Activated CD4-positive, CD25-positive, alpha-beta regulatory T cell treated with anti-CD3 and anti-CD28 coated beads, Interleukin-2, amount 50 U/mL, for 16 hours (primary cell): ENCODE results near the gene TNFRSF14.

Source experiments
- DNase-seq: peaks from one replicate; pipeline ENCODE4 v3.0.0-alpha.2; 2020; ENCODE audit warnings: low read depth, low spot score

TNFRSF14 gene

DNA sequence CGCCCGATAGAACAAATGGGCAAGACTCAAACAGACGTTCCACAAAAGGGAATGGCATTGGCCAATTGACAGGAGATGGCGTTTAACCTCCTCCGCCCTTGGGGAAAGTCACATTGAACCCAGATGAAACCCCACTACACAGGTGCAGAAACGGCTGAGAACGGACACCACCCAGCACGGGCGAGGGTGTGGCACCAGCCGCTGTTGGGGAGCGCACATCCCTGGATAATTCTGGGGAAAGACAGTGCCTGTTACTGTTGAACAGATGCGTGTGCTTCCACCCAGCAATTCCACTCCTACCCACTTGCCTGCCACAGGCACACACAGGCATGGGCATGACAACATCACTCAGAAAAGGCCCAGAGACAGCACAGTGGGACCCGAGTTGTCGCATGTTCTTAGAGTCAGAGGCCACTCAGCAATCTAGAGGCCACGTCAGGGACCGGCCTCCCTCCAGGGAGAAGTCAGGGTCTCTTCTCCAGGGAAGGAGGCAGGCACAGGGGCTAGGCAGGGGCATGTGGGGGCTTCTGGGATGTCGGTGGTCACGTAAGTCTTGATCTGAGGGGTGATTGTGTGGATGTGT lies 45.6 kb downstream of the TNFRSF14 start:
- DNase-seq, result no peak

DNA sequence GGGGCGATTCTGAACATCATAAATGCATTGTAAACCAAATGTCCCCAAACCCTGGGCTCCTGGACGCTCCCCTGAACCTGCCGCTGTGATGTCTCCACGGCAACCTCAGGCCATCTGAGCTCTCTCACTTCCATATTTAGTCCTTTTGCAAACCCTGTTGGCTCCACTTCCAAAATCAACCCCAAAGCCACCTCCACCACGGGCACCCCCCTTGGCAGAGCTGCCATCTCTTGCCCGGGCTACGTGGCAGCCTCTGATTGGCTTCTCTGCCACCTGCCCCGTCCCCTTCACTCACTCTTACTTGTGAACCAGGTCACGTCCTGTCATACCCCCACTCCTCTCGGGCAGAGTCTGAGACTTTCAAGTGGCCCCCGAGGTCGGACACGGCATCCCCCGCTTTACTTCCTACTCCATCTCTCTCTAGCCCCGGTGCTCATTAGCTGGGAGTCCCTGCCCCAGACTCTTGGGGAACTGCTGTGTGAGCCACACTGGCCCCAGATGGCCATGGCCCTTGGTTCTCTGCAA lies 46.2 kb downstream of the TNFRSF14 start:
- no peak for DNase-seq

DNA sequence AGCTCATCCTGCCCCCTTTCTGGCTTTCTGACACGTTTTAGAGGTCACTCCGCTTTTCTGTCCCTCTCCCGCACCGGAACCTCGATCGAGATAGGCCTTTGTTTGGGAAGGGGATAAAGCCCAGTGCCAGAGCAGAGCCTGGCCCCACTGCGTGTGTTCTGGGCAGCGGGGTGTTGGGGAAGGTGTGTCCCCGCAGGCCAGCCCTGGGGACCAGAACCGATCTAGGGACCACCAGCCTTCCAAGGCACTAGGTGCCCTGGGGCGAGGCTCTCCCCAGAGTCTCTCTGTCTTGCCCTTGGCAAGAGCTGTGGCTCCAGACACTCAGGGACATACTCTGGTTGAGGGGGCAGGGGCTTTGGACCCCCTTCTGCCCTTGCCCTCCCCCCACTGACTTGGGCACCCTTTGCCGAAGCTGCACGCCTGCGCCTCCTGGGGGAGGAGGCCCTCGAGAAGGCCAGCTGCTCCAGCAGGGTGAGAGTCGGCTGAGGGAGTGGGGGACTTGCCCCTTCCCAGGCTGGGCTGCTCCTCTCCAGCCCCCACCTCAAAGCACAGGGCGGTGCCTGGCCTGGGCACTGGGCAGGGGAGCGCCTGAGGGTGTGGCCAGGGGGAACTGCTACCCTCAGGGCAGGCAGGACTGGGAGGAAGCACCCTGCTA lies 46.8 kb downstream of the TNFRSF14 start:
- no peak for DNase-seq

DNA sequence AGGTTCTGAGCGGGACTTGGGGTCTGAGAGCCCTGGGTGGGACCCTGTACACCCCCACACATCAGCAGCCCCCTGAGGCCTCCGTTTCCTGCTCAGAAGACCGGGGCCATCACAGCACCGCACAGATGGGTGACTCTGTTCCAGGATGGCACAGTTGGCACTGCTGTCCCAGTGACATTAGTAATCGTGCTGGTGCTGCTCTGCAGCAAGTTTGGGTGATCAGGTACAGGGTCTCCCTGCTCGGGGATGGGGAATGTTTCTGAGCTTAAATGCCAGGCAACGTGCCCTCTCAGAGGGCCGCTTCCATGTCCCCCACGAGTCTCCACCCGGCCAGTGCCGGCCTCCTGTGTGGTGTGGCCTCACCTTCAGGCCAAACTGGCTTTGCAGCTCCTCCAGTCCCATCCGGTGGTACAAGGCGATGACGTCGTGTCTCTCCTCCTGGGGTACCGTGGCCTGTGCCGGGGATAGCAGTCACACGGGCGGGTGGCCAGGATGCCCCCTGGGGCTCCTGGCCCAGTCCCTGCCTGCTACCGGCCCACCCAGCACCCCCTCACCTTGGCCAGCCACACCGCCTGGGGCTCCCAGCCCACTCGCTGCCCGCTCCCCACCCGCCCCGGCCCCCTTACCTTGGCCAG lies 47.5 kb downstream of the TNFRSF14 start:
- DNase-seq, result no peak

DNA sequence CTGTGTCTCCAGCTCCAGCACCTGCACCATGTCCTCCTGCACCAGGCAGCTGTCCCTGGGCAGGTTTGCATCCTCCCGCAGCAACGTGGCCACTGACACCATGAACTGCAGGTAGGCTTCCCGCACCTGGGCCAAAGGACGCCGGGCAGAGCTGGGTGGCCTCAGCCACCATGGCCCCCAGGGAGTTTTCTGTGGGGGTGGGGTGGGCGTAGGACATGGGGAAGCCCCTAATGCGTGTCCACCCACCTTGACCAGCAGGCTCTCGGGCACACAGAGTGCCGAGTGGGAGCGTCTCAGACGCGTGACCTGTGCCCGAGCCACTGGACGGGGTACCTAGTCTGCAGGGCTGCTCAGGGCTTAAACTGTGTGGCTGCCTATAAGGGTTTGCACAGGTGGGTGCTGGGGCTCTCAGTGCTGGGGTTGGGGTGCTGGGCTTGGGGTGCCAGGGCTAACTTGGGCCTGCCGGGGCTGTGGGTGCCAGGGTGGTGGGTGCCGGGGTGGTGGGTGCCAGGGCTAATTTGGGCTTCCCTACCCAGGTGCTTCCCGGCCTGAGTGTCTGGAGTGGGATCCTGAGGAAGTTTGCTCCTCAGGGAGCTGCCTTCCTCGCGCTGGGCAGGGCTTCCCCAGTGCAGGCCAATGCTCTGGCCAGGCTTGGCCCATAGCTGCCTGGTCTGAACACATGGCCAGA lies 48.1 kb downstream of the TNFRSF14 start:
- no peak for DNase-seq

DNA sequence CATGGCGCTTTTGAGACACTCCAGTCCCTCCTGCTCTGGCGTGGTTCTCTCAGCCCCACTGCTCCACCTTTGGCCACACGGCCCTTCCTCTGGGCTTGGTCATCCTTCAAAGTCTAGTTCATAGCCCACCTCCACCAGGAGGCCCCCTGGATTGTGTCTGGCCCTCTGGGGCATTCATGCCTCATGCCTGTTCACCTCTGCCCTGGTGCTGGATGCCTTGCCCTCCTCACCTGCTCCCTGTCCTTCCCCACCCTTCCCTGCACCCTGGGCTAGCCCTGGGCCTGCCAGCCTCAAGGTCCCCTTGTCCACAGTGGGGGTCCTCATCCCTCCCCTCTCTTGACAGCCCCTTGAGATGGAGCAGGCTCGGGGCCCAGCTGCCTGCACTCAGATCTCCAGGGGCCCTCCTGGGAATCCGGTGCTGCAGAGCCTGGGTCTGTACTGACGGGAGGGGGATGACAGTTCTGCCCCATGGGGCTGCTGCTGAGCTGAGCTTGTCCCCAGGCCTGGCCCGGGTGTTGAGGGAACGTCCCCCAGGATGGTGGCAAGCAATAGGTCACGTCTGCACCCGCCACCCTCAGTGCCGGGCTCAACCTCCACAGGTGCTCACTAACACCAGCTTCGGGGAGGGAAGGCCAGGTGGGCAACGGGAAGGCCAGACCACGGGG lies 48.8 kb downstream of the TNFRSF14 start:
- DNase-seq, result no peak

DNA sequence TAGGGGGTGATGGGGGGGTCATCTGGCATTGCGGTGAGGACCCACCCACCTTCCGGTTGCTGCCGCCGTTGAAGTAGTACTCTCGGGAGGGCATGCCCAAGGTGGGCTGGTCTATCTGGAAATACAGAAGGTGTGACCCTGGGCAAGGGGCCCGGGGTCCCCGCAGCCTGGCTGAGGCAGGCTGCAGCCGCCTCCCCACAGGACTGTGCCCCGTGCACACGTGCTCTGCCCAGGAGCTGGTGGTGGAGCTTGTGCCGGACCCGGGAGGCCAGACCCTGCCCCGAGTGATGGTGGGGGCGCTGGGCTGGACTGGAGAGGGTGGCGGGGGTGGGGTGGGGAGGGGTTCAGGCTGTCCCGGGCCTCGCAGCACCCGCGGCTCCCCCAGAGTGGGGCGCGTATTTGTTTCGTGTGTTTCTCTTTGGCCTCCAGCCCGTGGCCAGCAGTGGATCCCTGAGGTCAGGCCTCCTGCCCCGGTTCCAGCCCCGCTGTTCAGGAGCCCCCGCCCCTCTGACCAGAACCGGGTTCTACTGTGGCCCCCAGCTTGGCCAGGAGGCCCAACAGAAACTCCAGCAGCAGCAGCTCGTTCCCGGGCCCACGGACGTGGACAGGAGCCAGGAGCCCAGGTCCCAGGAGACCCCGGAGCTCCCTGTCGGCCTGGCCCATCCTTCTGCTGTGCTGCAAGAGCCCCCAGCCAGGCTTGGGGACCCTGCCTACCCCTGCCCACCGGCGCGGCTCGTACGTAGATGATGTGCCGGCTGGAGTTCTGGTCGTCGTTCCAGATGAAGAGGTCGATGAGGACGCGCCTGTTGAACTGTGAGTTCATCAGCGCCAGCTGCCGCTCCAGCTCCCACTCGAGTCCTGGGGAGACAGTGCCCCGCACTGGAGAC lies 49.6 kb downstream of the TNFRSF14 start:
- no peak for DNase-seq

DNA sequence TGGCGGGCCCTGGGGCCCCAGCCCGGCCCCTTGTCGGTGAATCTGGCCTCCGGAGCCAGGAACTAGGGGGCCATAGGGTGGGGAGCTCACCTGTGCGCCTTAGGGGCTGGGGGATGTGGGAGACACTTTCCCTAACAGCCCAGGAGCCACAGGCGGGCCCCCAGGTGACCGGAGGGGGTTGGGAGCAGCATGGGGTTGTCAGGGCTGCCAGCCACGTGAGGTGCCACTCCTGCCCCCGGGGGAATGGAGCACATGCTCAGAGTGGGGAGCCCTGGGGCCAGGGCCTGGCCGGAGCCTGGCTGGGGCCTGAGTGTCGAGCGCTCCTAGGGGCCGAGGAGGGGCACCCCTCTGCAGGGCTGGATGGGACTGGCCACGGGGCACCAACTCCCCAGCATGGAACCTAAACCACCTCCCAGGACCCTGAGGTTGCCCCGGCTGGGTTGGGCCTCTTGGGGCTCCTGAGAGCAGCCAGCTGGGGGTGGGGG lies 50.3 kb downstream of the TNFRSF14 start:
- no peak for DNase-seq

DNA sequence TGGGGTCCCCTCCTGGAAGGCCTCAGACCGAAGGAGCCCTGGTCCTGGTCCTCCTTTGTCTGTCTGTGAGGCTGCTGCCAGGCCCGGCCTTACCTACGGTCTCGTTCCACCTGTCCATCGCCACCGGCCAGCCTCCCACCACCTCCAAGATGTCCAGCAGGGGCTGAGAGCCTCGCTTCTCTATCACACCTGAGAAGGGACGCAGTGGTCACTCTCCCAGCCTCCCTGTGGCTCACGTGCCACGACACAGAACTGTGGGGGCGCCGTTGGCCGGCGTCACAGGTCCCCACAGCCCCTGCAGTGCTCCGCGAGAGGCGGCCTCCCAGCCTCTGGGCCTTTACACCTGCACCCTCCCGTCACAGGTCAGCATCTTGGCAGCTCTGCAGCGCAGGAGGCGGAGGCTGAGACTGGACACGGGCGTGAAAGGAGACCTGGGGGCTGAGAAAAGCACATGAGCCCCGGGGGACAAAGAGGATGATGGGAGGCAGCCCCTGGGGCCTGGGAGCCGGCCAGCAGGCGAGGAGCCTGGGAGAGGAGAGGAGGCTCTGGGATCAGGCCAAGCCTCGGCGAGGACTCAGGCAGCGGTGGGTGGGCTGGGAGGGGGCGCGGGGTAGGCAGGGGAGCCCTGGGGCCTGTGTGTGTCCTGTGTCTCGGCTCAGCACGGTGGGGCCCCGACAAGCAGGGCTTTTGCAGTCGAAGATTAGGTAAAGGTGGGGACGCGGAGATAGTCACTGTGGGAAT lies 50.9 kb downstream of the TNFRSF14 start:
- DNase-seq, result no peak

DNA sequence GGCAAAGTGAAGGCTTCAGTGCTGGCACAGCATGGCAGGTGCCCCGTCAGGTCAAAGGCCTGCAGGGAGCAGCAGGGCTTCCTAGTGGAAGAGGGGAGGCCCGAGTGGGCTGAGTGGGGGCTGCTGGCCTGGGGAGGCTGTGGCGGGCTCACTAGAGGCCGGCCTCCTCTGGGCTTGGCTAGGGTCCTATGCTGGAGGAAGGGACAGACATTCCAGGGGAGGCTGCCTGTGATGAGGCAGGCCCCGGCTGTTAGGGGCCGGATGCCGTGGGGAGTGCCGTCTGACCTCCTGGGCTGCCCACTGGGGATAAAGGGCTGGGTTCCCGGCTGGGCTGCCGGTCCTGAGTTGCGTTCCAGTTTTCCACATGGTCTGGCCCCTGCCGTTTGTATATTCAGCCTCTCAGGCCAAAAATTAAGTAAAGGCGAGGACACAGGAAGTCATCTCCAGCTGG lies 51.5 kb downstream of the TNFRSF14 start:
- no peak for DNase-seq

DNA sequence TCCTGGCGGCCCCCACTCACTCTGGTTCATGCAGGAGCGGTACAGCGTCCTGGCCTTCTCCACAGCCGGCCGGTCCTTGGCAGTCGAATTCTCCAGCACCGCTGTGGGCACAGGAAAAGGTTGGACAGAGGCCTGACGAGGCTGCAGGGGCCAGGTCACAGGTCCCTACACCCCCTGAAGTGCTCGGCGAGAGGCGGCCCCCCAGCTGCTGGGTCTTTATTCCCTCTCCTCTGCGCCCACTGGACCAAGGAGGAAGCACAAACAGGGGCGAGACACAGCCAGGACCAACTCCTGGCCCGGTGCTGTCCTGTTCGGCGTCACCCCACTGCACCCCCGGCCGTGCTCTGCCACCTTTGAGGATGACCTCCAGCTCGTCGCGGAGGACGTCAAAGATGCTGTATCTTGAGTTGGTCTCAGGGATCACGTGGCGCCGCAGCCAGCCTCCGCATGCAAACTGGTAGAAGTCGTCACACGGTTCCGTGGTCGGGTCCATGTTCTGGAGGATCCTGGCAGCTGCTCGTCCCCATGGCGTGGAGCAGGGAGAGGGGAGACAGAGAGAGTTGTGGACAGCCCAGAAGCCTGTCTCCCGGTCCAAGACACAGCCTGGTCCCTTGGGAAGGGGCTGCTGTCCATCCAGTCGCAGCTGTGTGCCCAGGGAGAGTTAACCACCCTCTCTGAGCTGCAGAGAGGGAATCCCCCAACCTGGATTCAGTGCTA lies 53.3 kb downstream of the TNFRSF14 start:
- no peak for DNase-seq

DNA sequence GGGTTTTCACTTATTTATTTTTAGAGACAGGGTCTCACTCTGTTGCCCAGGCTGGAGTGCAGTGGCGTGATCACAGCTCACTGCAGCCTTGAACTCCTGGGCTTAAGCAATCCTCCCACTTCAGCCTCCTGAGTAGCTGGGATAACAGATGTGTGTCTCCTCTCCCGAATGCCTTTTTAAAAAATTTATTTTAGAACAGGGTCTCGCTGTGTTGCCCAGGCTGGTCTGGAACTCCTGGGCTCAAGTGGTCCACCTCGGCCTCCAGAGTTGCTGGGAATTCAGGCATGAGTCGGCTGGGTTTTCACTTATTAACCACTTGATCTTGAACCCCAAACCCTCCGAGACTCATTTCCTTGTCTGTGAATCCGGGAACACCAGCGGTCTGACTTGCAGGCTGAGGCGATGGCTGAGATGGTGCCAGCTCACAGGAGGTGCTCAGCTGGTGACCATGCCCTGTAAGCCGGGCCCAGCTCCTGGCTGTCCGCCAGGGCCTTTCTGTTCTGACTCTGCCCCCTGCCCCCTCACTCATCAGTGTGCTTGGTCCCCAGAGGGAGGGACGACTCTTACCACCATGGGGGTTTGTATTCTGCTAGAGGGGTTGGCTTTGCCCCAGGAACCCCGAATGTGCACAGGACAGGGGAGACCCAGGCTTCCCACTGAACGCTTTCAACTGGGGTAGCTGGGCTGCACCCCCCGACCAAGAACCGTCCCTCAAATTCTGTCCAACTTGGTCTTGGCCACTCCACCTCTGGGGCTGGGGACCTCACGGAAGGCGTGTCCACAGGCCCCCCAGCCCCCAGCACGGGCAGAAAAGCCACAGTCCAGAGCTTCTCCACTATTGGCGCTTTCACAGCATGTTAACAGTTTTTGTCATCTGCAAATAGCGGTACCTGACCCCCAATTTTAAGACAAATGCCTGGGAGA lies 54.1 kb downstream of the TNFRSF14 start:
- DNase-seq, result no peak

DNA sequence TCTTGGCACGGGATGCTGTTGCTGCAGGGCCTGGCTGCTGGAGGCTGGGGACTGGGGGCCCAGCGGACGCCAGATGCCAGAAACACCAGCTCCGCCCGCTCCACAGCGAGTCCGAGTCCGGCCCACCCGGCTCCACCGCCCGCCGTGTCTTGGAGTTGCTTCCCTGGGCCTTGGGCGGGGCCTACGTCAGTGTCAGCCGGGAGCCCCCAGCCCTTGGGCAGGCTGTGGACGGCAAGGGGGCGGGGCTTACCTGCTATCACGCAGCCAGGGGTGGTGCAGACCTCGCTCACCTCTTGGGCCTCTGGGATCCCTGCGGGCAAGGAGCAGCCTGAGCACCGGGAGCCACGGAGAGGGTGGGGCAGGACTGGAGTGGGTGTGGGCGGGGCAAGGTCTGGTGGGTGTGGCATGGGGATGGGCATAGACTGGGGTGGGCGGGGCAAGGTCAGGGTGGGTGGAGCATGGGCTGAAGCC lies 54.9 kb downstream of the TNFRSF14 start:
- DNase-seq, result no peak

DNA sequence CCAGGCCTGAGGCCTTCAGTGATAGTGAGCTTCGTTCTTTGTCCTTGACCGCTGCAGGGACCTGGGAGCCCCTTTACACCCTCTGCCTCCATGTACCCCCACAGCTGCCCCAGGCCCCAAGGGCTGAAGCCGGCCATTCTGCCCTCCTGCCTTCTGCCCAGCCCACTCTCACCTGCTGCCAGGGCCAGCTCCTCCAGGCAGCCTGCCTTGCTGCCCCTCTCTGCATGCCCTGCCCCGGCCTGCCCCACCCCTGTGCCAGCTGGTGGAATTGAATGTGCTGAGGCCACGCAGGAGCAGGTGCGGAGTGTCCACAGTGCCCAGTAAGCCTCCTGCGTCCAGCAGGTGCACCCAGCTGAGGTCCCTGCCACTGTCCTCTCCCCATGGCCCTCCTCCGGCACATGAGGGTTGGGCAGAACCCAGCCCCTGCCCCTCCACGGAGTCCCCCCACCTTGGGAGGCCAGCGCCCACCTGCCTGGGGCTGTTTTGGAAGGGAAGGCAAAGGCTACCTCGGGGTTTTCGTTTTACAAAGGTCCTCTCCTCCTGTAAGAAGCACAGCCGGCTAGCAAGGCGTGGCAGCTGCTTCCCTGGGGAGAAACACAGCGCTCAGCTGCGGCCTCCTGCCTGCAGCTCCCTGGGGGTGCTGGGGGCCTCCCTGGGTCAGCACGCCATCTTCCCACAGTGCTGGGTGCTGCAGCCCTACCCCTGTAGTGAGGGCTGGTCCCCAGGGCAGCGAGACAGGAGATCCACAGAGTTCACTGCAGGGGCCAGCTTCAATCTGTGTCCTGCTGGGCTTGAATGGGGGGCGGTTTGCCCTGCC lies 55.7 kb downstream of the TNFRSF14 start:
- no peak for DNase-seq

DNA sequence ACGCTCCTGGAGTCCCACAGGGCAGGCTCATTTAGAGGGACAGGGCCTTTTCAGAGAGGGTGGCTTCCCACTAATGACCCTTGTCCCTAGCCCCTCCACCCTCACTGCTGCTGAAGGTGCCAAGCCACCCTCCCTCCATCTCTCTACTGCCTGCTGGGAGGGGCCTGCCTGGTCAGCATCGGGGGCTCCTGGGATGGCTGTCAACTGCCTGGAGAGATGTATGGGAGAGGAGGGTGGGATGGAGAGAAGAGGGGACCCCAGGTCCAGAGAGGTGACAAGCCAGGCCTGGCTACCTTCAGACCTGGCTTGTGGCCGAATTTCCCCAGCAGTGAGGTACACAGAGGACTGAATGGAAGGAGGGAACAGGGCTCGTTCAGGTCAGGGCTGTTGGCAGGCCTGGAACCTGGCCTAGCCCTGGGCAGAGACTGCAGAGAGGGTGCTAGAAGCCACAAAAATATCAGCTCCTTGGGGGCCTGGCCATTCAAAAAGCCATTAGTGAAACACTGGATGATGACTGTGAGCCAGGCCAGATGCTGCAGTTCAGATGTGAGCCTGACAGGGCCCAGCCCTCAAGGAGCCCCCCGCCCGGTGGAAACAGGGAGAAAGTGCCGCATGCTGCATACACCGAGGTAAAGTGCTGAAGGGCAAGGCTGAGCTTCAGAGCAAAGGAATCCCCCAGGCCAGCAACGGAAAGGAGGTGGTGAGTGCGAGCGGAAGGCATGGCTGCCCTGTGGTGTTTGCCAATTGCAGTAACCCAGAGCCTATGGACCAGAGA lies 56.6 kb downstream of the TNFRSF14 start:
- no peak for DNase-seq
